GM12878 (cell line): Measurements from ENCODE around the gene PCDHGA2. TPM values are rescaled to one million over a fixed set of nuclear protein-coding genes. Genes with fewer than 3 reads are reported as not detected.

ENCODE experiments used
- ATAC-seq: fragments of 200-7000 bp; cut with Tn5 transposase; 3 replicates; pipeline ENCODE4 v1.9.1; 2020; ENCODE audit warnings: mild to moderate bottlenecking, moderate library complexity
- BruUV-seq: library from RNA; stranded (reverse); fragments of 400-500 nt; replicated peaks from 2 replicates; lab custom pipeline; 2021; lab: Mats Ljungman, UMichigan
- CTCF ChIA-PET: fragments of 300-600 bp; sonication (Branson Sonifier 250); formaldehyde crosslinking; extraction: SDS; loops from one replicate; lab custom pipeline; 2021; ENCODE audit warnings: inconsistent platforms; lab: Yijun Ruan, JAX
- POLR2A ChIA-PET: fragments of 350-600 bp; formaldehyde crosslinking; extraction: SDS; loops from one replicate; lab custom pipeline; 2021; ENCODE audit warnings: inconsistent platforms; lab: Charles Lee
- RAD21 ChIA-PET: fragments of 300-600 bp; sonication (Branson Sonifier 250); formaldehyde crosslinking; loops from one replicate; lab custom pipeline; 2023; ENCODE audit warnings: antibody characterized with exemption; ENCODE audit not compliant: unreplicated experiment; lab: Charles Lee
- SMC1A ChIA-PET: fragments of 300-600 bp; sonication (Branson Sonifier 250); formaldehyde crosslinking; loops from one replicate; lab custom pipeline; 2023; ENCODE audit not compliant: unreplicated experiment, uncharacterized antibody; lab: Charles Lee
- DNase-seq: peaks from one replicate; pipeline ENCODE4 v3.0.0-alpha.2; 2011; ENCODE audit warnings: low read depth, low spot score
- FAIRE-seq: peaks from 3 replicates; lab custom pipeline; 2011; peaks lifted over from hg19 to GRCh38; lab: Jason Lieb, UNC
- H2AFZ ChIP-seq: 2 replicates; pipeline ENCODE4 v1.6.0; 2011; ENCODE audit warnings: low read depth, low read length, control low read depth; ENCODE audit not compliant: control insufficient read depth
- H3K27ac ChIP-seq: 2 replicates; pipeline ENCODE4 v1.5.1; 2011; ENCODE audit warnings: control low read depth; ENCODE audit not compliant: control insufficient read depth, insufficient read depth
- H3K27me3 ChIP-seq, 2 experiments: replicated peaks in 1 of 2; 2 replicates each; pipeline versions ENCODE4 v1.6.0 to v1.6.1; 2011; ENCODE audit warnings: low read length in 1 of 2; ENCODE audit not compliant: control insufficient read depth in 2 of 2, insufficient read depth in 2 of 2
- H3K36me3 ChIP-seq, 2 experiments: 2 replicates each; pipeline ENCODE4 v1.5.1; 2011; ENCODE audit warnings: low read length in 1 of 2; ENCODE audit not compliant: control insufficient read depth in 2 of 2, insufficient read depth in 2 of 2
- H3K4me1 ChIP-seq: 2 replicates; pipeline ENCODE4 v1.6.1; 2011; ENCODE audit warnings: mild to moderate bottlenecking, low read length, moderate library complexity, mixed read lengths; ENCODE audit not compliant: control insufficient read depth, insufficient read depth
- H3K4me2 ChIP-seq: 2 replicates; pipeline ENCODE4 v1.6.0; 2011; ENCODE audit warnings: control low read depth; ENCODE audit not compliant: control insufficient read depth, insufficient read depth
- H3K4me3 ChIP-seq: fragments of 200-600 bp; sonication (generic); 2 replicates; pipeline ENCODE4 v1.5.1; 2016
- H3K79me2 ChIP-seq: 2 replicates; pipeline ENCODE4 v1.6.0; 2011; ENCODE audit warnings: low read length; ENCODE audit not compliant: control insufficient read depth, insufficient read depth
- H3K9ac ChIP-seq: 2 replicates; pipeline ENCODE4 v1.8.0; 2011; ENCODE audit warnings: low read length, control low read depth, mixed read lengths; ENCODE audit not compliant: control insufficient read depth, insufficient read depth
- H3K9me3 ChIP-seq: replicated peaks from 3 replicates; pipeline ENCODE4 v1.5.1; 2011; ENCODE audit warnings: mild to moderate bottlenecking, low read length; ENCODE audit not compliant: control insufficient read depth, insufficient read depth
- H4K20me1 ChIP-seq: 2 replicates; pipeline ENCODE4 v1.6.0; 2011; ENCODE audit not compliant: control insufficient read depth, insufficient read depth
- ATF7 ChIP-seq: fragments of 450-650 bp; IDR thresholded peaks from 2 replicates; pipeline ENCODE4 v1.6.1; 2016; ENCODE audit warnings: low read depth, mild to moderate bottlenecking
- BCL3 ChIP-seq: IDR thresholded peaks from 2 replicates; pipeline ENCODE4 v1.6.1; 2011; ENCODE audit warnings: borderline replicate concordance, low read depth, mild to moderate bottlenecking, moderate library complexity, low read length; ENCODE audit not compliant: insufficient read depth, poor library complexity, severe bottlenecking
- CHD1 ChIP-seq: IDR thresholded peaks from 2 replicates; pipeline ENCODE4 v1.6.1; 2012; ENCODE audit warnings: low read depth, low read length, improper control_type of control experiment
- CTCF ChIP-seq, 3 experiments: IDR thresholded peaks in 2 of 3; conservative IDR thresholded peaks in 1 of 3; 2 replicates each; pipeline ENCODE4 v1.5.1; 2011; ENCODE audit warnings: low read depth in 3 of 3, low read length in 3 of 3, mild to moderate bottlenecking in 3 of 3, control low read depth in 2 of 3, moderate library complexity in 2 of 3, inconsistent platforms in 1 of 3, mixed read lengths in 1 of 3; ENCODE audit not compliant: control insufficient read depth in 2 of 3, insufficient read depth in 1 of 3; ENCODE audit errors: extremely low read depth in 1 of 3
- EZH2 ChIP-seq: IDR thresholded peaks from 2 replicates; pipeline ENCODE4 v1.6.1; 2012; ENCODE audit warnings: low read depth, mild to moderate bottlenecking, control low read depth, inconsistent platforms, low read length, borderline replicate concordance; ENCODE audit not compliant: control insufficient read depth
- FOXK2 ChIP-seq: fragments of 450-650 bp; IDR thresholded peaks from 2 replicates; pipeline ENCODE4 v1.6.1; 2017; ENCODE audit warnings: mild to moderate bottlenecking, moderate library complexity
- HSF1 ChIP-seq: fragments of 150-350 bp; IDR thresholded peaks from 2 replicates; pipeline ENCODE4 v1.6.1; 2014; ENCODE audit warnings: mild to moderate bottlenecking, low read depth, low read length
- JUND ChIP-seq: IDR thresholded peaks from 2 replicates; pipeline ENCODE4 v1.6.1; 2012; ENCODE audit warnings: low read depth, mild to moderate bottlenecking, low read length, improper control_type of control experiment, moderate library complexity
- MYB ChIP-seq: fragments of 150-350 bp; IDR thresholded peaks from 2 replicates; pipeline ENCODE4 v1.6.1; 2014; ENCODE audit warnings: mild to moderate bottlenecking, low read depth, low read length, borderline replicate concordance
- NFIC ChIP-seq: IDR thresholded peaks from 2 replicates; pipeline ENCODE4 v1.6.1; 2012; ENCODE audit warnings: low read depth, mild to moderate bottlenecking, inconsistent platforms, low read length, moderate library complexity
- NFXL1 ChIP-seq: fragments of 450-650 bp; IDR thresholded peaks from 2 replicates; pipeline ENCODE4 v1.6.1; 2017; ENCODE audit warnings: antibody characterized with exemption, mild to moderate bottlenecking, borderline replicate concordance
- PAX5 ChIP-seq: IDR thresholded peaks from 2 replicates; pipeline ENCODE4 v1.6.1; 2011; ENCODE audit warnings: low read depth, low read length, borderline replicate concordance
- RB1 ChIP-seq: fragments of 450-650 bp; formaldehyde crosslinking; IDR thresholded peaks from 2 replicates; pipeline ENCODE4 v1.6.1; 2017; ENCODE audit warnings: mild to moderate bottlenecking, borderline replicate concordance
- RBBP5 ChIP-seq: fragments of 200-600 bp; sonication (generic); conservative IDR thresholded peaks from 2 replicates; pipeline ENCODE4 v1.6.1; 2016
- RFX5 ChIP-seq: IDR thresholded peaks from 2 replicates; pipeline ENCODE4 v1.6.1; 2011; ENCODE audit warnings: low read depth, low read length, improper control_type of control experiment
- SMAD5 ChIP-seq: IDR thresholded peaks from 2 replicates; pipeline ENCODE4 v1.6.1; 2016; ENCODE audit warnings: antibody characterized with exemption, low read depth
- STAT1 ChIP-seq: fragments of 450-650 bp; conservative IDR thresholded peaks from 2 replicates; pipeline ENCODE4 v1.6.1; 2014; ENCODE audit warnings: antibody characterized with exemption, mild to moderate bottlenecking
- SUZ12 ChIP-seq: fragments of 200-600 bp; sonication (generic); IDR thresholded peaks from one replicate; pipeline ENCODE4 v1.6.1; 2018; ENCODE audit warnings: antibody characterized with exemption, mild to moderate bottlenecking; ENCODE audit not compliant: unreplicated experiment
- WGBS: methylation state at CpG from one replicate; pipeline ENCODE4 v1.1.6; 2016; ENCODE audit warnings: low lambda C conversion rate; ENCODE audit not compliant: insufficient replicate concordance, insufficient coverage; ENCODE audit errors: missing lambda C conversion rate; 5-methylcytosine and 5-hydroxymethylcytosine counted together
- in situ Hi-C: fragments of 300-500 bp; cut with MboI; formaldehyde crosslinking; loops from 9 replicates; pipeline ENCODE4 v1.14.3; 2018; ENCODE audit warnings: mixed read lengths
- intact Hi-C: fragments of 100-400 bp; cut with micrococcal nuclease; formaldehyde crosslinking; loops from one replicate; pipeline ENCODE4 v1.14.2; 2022; ENCODE audit not compliant: unreplicated experiment
- polyA plus RNA-seq, 11 experiments: library from polyadenylated mRNA; depleted of rRNA in 4 of 11; unstranded in 6 of 11; stranded (reverse) in 5 of 11; fragments of >200 nt; fragmentation: Nextera tagmentation in 4 of 11; fragmentation: Illumina TruSeq in 1 of 11; extraction: Ambion mirVana in 4 of 11; extraction: Trizol in 1 of 11; gene quantifications; 1 replicate in 1 of 11; 2 replicates in 10 of 11; pipeline versions ENCODE4 v1.2.1 to v1.2.3, GENCODE V29; 2011 to 2016; ENCODE audit warnings: inconsistent platforms in 2 of 11, missing spikeins in 2 of 11, low read depth in 1 of 11
- total RNA-seq, 4 experiments: library from RNA; depleted of rRNA in 3 of 4; stranded (reverse); fragments of >200 nt in 3 of 4; fragmentation: Illumina TruSeq in 1 of 4; extraction: Trizol in 1 of 4; gene quantifications; 2 replicates each; pipeline versions ENCODE4 v1.2.1 to v1.2.3, GENCODE V29; 2013 to 2021

The PCDHGA2 gene
- total and polyA plus RNA-seq, 10 of the 15 experiments (the other 5 are each of a cell fraction or from before 2014, with no cell fraction given), result 0.03 to 0.11 (median 0.05) TPM; not detected in 4

GRCh38 chr5:141342773-141343172 lies 4.2 kb downstream of the PCDHGA2 start:
- Histone ChIP-seq H3K4me2 (no peak overlapping the region), H3K79me2 (no peaks in the 10 kb centered on the region), H3K36me3 (no peaks in the 10 kb centered on the region), H3K4me1 (no peaks in the 10 kb centered on the region), H4K20me1 (no peaks in the 10 kb centered on the region), H3K9ac (no peak overlapping the region), H3K27me3 (no peaks in the 10 kb centered on the region), H3K9me3 (peaks cover 2% of the 10 kb centered on the region; the same call in 2 of the 3 replicates), H2AFZ (no peak overlapping the region), H3K27ac (no peak overlapping the region), H3K4me3 (no peak overlapping the region)
- no peak for DNase-seq
- ChIA-PET RAD21 (no interaction called here), POLR2A (interaction anchor here (0.5 kb wide), 1 partner anchor 619 kb away, joined by 4 read pairs; no protein-coding TSS in a partner anchor), CTCF (interaction anchor here (0.7 to 1.6 kb wide), 2 partner anchors 22 to 205 kb away, joined by 3 to 5 read pairs; partner anchors contain the start of gene TAF7), SMC1A (no interaction called here)
- BruUV-seq, result no TSS peak
- in situ Hi-C loops (no loop called here), intact Hi-C loops (no loop called here)
- 0% methylated on average over 1 of the region's 1 CpG for whole genome bisulfite sequencing
- no peak for FAIRE-seq
- ATAC-seq, result no peak
- TF ChIP-seq CTCF (IDR thresholded peaks at IDR 0.05 in 2 of 3, conservative IDR thresholded peaks at IDR 0.05 in 1 of 3; ENCODE audit: control insufficient read depth in 2 of 3, extremely low read depth in 1 of 3, insufficient read depth in 1 of 3, low read depth in 3 of 3, low read length in 3 of 3) (no peak), BCL3 (no peak), RFX5 (no peak), SUZ12 (no peak), FOXK2 (no peak), MYB (no peak), PAX5 (no peak), SMAD5 (no peak), NFIC (no peak), NFXL1 (no peak), RB1 (no peak), EZH2 (no peak), CHD1 (no peak), ATF7 (no peak), RBBP5 (no peak), STAT1 (no peak), JUND (no peak), HSF1 (no peak)
